Type B pancreatic cell (in vitro differentiated cells): ENCODE data around the gene TMEM117. TPM values are rescaled to one million over a fixed set of nuclear protein-coding genes. Genes with fewer than 3 reads are reported as not detected.
"Not testable (repeated sequence)": the region's sequence is repeated elsewhere in the genome, so short reads cannot be mapped to it uniquely, and the experiment has no call there.

Experiments
- DNase-seq: peaks from one replicate; pipeline ENCODE4 v3.0.0; 2021; ENCODE audit warnings: mixed read lengths; ENCODE audit not compliant: unreplicated experiment; ENCODE audit errors: extremely low spot score
- H3K27ac Mint-ChIP-seq: 2 replicates; pipeline ENCODE4 v1.8.0; 2021; ENCODE audit warnings: mild to moderate bottlenecking, mixed read lengths
- H3K27me3 Mint-ChIP-seq: 2 replicates; pipeline ENCODE4 v1.8.0; 2021; ENCODE audit warnings: mixed read lengths
- H3K36me3 Mint-ChIP-seq: 2 replicates; pipeline ENCODE4 v1.8.0; 2021; ENCODE audit warnings: mixed read lengths
- H3K4me1 Mint-ChIP-seq: one replicate; pipeline ENCODE4 v1.8.0; 2021; ENCODE audit warnings: mixed read lengths; ENCODE audit not compliant: unreplicated experiment
- H3K4me3 Mint-ChIP-seq: 2 replicates; pipeline ENCODE4 v1.8.0; 2021; ENCODE audit warnings: mild to moderate bottlenecking, mixed read lengths
- H3K9me3 Mint-ChIP-seq: 2 replicates; pipeline ENCODE4 v1.8.0; 2021; ENCODE audit warnings: mixed read lengths
- CTCF ChIP-seq: fragments of 200-600 bp; sonication (generic); conservative IDR thresholded peaks from 2 replicates; pipeline ENCODE4 v1.5.0; 2021; ENCODE audit warnings: antibody characterized with exemption, mild to moderate bottlenecking
- total RNA-seq: library from RNA; stranded (reverse); gene quantifications from 2 replicates; pipeline ENCODE4 v1.2.1, GENCODE V29; 2021; ENCODE audit warnings: low replicate concordance

Gene TMEM117
- total RNA-seq, 1 donor from 2014 or later = 14.3 TPM

- Mint-ChIP-seq H3K9me3 (no peaks in the 10 kb centered on the region), H3K4me1 (no peaks in the 10 kb centered on the region), H3K4me3 (no peak overlapping the region), H3K27me3 (no peaks in the 10 kb centered on the region), H3K27ac (no peak overlapping the region), H3K36me3 (no peaks in the 10 kb centered on the region)
- TF ChIP-seq CTCF = no peak
- no peak for DNase-seq
Measured at GRCh38 chr12:44036875-44037443, 201.1 kb downstream of the TMEM117 start.

- no peak for TF ChIP-seq CTCF
- H3K4me3 Mint-ChIP-seq = no peak overlapping the region
- DNase-seq = no peak
- H3K36me3 Mint-ChIP-seq = peaks cover under 1% of the 10 kb centered on the region
- no peaks in the 10 kb centered on the region for H3K4me1 Mint-ChIP-seq
- no peak overlapping the region for H3K27ac Mint-ChIP-seq
- H3K9me3 Mint-ChIP-seq = no peaks in the 10 kb centered on the region
- no peaks in the 10 kb centered on the region for H3K27me3 Mint-ChIP-seq
Measured at GRCh38 chr12:44038411-44038810, 202.5 kb downstream of the TMEM117 start.

- not testable (repeated sequence) for H3K9me3 Mint-ChIP-seq, H3K4me1 Mint-ChIP-seq, H3K27ac Mint-ChIP-seq, H3K4me3 Mint-ChIP-seq, H3K36me3 Mint-ChIP-seq, DNase-seq, H3K27me3 Mint-ChIP-seq
Measured at GRCh38 chr12:44044491-44044890, 208.6 kb downstream of the TMEM117 start.

GRCh38 chr12:44046732-44047417 is 211.0 kb downstream of the TMEM117 start:
- no peaks in the 10 kb centered on the region for H3K4me1 Mint-ChIP-seq
- H3K27me3 Mint-ChIP-seq = no peaks in the 10 kb centered on the region
- no peak overlapping the region for H3K27ac Mint-ChIP-seq
- no peak overlapping the region for H3K4me3 Mint-ChIP-seq
- no peak for DNase-seq
- H3K36me3 Mint-ChIP-seq = peaks cover 6% of the 10 kb centered on the region
- no peaks in the 10 kb centered on the region for H3K9me3 Mint-ChIP-seq
- no peak for TF ChIP-seq CTCF

GRCh38 chr12:44052554-44052953 is 216.7 kb downstream of the TMEM117 start:
- TF ChIP-seq CTCF = no peak
- DNase-seq = no peak
- Mint-ChIP-seq H3K9me3 (no peaks in the 10 kb centered on the region), H3K4me1 (no peaks in the 10 kb centered on the region), H3K4me3 (no peak overlapping the region), H3K36me3 (peaks cover 5% of the 10 kb centered on the region), H3K27ac (no peak overlapping the region), H3K27me3 (no peaks in the 10 kb centered on the region)

- Mint-ChIP-seq H3K27me3 (no peaks in the 10 kb centered on the region), H3K4me1 (no peaks in the 10 kb centered on the region), H3K4me3 (no peak overlapping the region), H3K9me3 (no peaks in the 10 kb centered on the region), H3K36me3 (peaks cover 5% of the 10 kb centered on the region), H3K27ac (no peak overlapping the region)
- DNase-seq = no peak
- no peak for TF ChIP-seq CTCF
Measured at GRCh38 chr12:44053549-44054127, 217.8 kb downstream of the TMEM117 start.
